EL (cell line): ENCODE results near the gene TAS2R38.

Experiments
- DNase-seq: peaks from one replicate; pipeline ENCODE4 v3.0.0-alpha.2; 2016

Gene TAS2R38

DNA sequence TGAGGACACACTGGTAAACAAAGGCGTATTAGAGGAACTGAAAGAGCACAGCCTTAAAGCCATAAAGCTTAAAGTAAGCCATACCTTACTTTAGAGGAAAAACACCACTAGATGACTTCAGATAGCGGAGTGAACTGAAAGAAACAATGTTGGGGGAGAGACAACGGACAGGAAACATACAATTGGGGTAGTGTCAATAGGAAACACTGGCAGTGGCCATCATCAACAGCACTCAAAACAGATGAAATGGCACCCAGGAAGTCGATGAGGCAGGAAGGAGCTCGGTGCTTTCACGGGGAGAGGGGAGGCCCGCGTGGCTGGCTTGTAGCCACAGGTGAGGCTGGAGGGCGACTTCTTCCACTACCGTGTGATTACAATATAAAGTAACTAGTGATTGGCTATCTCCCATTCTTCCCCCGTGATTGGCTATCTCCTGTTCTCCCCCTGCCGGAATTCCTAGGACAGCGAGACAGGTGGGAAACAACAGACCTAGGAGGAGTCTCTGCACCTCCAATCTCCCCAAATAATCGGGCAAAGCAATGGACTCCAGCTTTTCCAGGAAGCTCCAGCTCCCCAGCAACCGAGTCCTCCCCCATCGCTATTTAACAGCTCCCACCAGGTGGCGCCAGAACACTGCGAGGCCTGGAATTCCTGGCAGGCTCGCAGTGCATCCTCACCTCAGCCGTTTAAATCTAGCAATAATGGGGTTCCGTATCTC lies 2.4 kb upstream of the TAS2R38 start:
- DNase-seq, result peak; percentile 66

DNA sequence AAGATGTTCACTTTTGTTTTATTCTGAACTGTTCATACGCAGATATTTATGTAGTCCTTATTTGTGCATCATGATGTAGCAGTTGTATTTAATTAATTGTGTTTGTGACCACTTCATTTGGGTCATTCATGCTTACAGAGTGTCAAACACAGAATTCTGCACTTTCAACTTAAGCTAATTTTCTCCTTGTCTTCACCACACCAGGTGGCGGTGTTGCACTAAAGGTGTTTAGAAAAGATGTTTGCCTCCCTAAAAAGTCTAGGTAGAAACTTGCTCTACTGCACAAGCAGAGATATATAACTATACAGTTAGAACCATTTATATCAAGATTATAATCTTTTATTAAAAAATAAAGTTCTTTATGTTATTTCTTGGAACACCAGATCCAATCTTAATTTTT lies 1.3 kb upstream of the TAS2R38 start:
- DNase-seq, result no peak

DNA sequence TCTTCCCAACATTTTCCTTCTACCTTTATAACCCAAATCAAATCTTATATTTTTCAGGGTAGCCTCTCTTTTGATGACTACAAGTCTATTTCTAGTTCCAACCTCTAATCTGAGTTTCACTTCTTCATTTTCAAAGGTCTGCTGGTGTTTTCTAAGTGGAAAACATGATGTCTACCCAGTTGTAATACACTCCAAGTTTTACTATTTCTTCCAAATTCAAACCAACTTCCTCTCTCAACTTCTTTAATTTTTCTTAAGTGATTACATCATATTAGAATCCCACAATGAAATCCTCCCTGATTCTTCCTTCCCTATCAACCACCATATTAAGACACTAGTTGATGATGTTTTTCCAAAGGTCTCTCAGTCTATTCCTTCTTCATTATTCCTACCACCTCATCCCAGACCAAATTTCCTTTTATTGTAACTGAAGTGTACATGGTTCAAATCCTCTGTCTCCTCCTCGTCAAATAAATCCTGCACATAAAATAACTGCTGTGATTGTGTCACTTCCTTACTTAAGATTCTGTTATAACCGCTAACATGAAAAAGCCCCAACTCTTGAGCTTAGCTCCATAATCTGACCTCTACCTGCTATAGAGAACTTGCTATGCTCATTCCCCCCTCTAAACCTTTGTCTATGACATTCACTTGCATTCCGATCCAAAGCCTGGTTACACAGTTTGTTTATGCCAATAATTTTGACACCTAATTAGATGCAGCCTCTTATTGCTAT lies 12.7 kb downstream of the TAS2R38 start:
- no peak for DNase-seq

DNA sequence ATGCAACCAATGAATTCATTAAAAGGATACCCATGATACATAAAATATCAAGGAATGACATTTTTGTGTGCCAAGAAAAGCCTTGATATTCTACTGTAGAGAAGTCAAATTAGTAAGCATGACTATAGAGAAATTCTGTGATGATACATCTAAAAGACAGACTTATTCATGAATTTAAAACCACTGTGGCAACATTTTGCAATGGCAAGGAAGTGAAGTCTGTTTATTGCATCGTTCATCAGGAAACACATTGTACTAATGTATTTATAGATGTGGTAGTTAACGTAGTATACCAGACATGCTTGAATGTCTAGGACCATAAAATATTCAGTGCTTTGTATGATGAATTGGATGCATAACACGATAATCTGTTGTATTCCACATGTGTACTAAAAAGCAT lies 17.5 kb downstream of the TAS2R38 start:
- no peak for DNase-seq

DNA sequence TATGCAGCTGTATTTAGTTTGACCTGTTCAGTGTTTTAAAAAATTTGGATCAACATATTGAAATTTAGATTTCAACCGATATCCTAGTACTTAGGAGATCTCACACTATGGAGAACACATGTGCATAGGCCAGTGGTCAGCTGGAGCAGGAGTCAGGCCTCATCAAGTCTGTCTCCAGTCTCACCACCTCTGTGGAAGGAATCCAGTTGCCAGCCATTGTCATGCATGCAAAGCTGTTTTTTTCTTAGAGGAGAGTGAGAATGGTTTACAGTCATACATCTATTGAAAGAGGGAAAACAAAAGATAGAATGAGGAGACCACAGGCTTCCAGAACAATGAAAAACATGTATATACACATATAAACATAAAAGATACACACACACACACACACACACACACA lies 19.2 kb downstream of the TAS2R38 start:
- no peak for DNase-seq

DNA sequence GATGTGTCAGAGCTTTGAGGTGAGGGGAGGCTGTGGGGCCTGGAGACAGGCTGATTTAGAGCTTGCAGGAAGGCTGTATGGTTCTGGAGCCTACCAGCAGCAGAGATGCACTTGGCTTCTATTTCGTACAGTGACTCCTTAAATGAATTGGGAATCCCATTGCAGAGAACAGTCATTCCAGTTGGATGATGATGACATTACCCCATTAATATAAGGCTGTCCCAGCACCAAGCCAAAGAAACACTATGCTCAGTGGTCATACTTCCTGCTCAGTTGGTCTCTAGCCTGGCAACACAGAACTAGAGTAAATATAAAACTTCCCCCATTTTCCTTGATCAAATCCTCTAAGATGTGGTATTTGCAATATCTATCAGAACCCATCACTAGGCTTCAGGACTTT lies 21.1 kb downstream of the TAS2R38 start:
- no peak for DNase-seq

DNA sequence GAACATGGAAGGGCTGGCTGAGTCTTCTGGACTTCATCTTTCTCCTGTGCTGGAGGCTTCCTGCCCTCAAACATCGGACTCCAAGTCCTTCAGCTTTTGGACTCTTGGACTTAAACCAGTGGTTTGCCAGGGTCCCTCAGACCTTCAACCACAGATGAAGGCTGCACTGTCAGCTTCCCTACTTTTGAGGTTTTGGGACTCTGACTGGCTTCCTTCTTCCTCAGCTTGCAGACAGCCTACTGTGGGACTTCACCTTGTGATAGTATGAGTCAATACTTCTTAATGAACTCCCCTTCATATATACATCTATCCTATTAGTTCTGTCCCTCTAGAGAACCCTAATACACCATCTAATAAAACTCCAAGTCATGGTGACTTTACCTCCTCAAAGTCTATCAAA lies 22.8 kb downstream of the TAS2R38 start:
- no peak for DNase-seq

DNA sequence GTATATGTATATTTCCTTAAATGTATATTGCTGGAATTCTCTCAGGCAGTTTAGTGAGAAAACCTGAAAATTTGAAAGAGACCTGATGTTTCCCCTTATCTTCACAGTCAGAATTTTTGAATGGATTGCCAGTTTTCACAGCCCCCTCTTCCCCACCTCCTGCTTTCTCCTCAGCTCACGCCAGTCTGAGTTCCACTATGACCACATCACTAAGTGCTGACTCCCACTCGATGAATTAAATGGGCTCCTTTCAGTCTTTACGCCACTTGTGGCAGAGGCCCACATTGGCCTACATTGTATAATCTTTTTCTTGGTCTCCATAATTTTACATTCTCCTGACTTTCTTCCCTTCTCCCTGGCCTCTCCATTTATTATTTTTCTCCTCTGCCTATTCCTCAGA lies 23.7 kb downstream of the TAS2R38 start:
- DNase-seq, result no peak

DNA sequence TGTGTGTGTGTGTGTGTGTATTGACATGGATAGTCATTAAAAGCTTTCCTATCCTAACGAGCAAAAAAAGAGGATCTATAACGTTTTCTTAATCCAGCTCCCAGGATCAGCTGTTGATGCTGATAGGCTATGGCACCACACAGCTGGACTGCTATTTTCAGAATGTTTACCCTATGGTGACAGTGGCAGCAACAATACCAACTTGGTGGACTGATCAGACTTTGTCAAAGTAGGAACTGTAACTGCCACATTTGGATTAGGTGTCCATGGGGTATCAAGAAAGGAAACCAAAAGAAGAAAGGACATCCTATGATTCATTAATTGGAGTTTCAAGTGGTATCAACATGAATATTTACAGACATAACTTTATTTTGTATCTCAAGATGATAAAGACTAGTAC lies 24.1 kb downstream of the TAS2R38 start:
- no peak for DNase-seq

DNA sequence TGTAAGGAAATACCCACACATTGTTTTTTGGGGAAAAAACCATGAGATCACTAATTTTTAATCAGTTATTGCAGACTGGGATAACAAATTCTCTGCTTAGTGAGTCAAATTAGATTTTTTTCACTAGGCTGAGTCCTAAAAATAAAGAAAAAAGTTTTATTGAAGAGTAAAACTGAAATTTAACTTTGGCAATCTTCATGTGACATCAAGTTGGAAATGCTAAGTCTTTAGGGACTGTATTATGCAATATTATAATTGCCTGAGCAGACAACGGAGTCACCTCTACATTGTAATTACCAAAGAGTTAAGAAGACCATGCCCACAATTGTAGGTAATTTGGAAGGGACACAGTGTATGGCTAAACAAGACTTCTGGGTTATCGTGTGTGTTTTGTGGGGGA lies 24.6 kb downstream of the TAS2R38 start:
- DNase-seq, result no peak

DNA sequence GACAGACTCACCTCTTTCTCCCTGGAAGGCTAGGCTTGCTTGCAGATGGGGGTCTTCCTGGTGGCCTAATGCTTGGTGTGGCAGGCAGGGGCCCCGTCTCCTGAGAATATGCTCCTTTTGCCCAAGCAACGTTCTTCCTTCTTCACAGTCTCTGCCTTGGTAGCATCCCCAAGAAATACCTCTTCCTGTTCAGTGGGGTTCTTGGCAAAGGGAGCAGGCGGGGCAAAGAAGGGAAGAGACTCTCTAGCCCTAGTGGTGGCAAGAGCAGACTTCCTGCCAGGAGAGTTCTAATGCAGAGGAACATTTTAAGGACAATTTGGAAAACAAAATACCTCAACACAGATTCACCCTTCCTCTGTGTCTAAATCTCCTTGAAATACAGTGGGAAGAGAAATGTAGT lies 26.8 kb downstream of the TAS2R38 start, which contains the start of gene CLEC5A:
CLEC5A (minus strand) TSS at position 179 of the 400 bp plus-strand sequence. CDS start 682 bp downstream, outside the sequence.
- no peak for DNase-seq

DNA sequence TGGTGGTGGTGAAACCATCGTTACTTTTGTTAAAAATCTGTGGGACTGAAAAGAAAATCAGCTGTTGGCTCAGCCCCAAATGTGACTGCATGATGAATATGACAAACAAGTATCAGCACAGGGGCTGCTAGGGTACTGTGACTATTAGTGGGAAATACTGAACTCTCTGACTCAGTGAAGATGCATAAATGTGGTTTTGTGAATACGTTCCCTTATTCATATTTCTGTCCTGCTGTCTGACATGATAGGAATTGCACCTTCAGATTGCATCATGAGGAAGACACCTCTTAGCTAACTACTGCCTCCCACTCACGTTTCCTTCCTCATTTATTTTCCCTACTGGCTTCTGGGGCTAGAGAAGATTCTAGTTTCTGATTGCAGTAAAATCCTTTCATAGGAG lies 28.2 kb downstream of the TAS2R38 start:
- peak; percentile 34 for DNase-seq

DNA sequence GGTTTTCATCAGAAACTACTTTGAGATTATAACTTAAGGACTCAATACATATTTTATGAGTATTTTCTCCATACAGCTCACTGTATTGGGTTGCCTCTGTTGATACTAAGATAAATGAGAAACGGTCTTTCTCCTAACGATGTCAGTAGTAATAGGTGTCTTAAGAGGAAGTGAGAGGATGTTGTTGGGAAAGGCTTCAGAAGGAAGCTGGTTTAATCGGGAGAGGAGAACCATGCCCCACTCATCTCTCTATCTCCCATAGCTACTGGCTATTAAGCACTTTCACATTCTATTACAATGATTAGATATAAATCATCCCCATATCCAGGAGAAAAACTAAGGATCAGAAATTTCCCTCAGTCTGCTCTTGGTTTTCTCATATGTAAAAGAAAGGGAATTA lies 28.8 kb downstream of the TAS2R38 start:
- no peak for DNase-seq

DNA sequence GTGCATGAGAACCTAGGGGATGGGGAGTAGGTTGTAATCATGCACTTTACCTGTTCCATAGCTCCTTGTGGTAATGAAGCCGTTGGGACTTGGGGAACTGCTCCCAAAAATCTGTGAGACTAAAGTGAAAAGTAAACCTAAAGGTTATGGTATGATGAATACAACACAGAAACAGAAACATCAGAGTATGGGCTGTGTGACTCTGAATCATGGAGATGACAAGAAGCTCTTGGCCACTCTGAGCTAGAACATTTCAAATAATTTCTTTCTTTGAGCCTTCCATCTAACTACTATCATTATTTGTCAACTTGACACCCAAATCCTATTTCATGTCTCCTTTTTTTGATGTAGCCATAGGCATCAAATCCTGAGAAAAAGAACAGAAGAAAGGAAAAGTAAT lies 29.7 kb downstream of the TAS2R38 start:
- no peak for DNase-seq

DNA sequence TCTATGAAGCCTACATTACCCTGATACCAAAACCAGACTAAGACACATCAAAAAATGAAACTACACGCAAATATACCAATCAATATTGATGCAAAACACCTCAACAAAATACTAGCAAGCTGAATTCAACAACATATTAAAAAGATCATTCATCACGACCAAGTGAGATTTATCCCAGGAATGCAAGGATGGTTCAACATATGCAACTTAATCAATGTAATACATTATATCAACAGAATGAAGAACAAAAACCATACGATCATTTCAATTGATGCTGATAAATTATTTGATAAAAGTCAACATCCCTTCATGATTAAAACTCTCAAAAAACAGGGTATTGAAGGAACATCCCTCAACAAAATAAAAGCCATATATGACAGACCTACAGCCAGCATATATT lies 32.5 kb downstream of the TAS2R38 start:
- no peak for DNase-seq

DNA sequence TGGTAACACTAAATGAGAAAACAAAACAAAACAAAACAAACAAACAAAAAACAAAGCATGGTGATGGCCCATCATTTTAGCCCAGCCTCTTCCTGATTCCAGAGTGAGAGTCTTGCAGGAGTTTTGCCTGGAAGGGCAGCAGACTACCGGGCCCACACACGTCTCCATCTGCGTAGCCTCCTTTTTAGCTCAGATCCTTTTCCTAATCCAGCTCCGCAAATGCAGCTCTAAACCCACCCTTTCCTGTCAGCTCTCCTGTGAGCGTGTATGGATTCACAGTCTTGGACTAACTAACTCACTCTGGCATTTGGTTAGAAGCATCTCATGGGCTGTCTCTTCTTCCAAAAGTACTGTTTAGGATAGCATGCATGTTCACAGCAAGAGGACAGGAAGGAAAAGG lies 43.4 kb downstream of the TAS2R38 start:
- DNase-seq, result no peak

DNA sequence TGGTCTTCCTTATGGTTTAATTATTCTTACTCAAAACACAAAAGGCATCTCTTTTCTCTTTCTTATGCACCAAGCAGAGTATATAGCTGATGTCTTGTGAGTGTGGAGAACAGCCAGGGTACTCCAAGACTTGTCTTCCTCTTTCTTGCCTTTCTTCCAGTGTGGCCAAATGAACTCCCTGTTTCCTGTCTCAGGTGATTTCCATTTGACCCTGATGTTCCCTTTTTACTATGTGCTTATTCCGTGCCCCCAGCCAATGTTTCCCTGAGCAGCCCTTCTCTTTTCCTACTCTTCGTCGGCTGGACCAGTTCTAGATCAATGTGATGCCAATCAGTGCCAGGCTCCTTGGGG lies 44.8 kb downstream of the TAS2R38 start:
- no peak for DNase-seq

DNA sequence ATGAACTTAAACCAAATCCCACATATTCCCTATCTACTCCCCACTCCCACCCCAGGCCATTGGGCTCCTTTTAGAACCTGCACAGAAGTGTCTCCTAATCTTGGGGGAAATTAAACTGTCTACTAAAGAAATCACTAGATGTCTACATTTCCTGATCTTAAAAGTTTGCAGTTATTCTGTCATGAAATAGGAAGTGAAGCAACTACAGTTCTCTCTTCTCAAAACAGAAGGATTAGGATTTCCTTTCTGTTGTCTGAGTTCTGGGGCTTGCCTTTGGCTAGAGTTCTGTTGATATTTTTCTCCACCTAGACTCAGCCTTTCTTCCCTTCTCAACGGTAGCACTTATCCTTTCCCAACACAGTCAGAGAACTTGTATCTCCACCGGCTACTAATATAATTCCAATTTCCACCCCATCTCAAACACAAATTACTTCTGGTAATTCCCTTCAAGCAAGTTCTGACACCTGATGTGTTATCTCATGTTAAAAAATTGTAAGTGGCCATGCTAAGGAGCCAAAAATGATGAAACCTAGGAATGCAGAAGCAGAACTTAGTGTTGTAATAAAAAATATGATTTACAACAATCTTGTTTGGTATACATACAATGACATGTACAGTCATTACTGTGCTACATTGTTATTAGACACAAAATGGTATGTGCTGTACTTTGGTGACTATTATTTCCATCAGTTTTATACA lies 45.3 kb downstream of the TAS2R38 start:
- no peak for DNase-seq
